Keratinocyte (primary cell): ENCODE data around the gene KRT5. TPM values are rescaled to one million over a fixed set of nuclear protein-coding genes. Genes with fewer than 3 reads are reported as not detected.

Source experiments
- DNase-seq: peaks from one replicate; pipeline ENCODE4 v3.0.0-alpha.2; 2011; ENCODE audit warnings: low read depth, missing footprints, low spot score
- FAIRE-seq: peaks from 2 replicates; lab custom pipeline; 2011; peaks lifted over from hg19 to GRCh38; lab: Jason Lieb, UNC
- H2AFZ ChIP-seq: 2 replicates; pipeline ENCODE4 v1.6.0; 2012; ENCODE audit warnings: low read length, control low read depth, inconsistent platforms; ENCODE audit not compliant: control insufficient read depth
- H3K27ac ChIP-seq: 2 replicates; pipeline ENCODE4 v1.5.1; 2011; ENCODE audit warnings: low read length; ENCODE audit not compliant: control insufficient read depth, insufficient read depth
- H3K27me3 ChIP-seq: 3 replicates; pipeline ENCODE4 v1.6.0; 2011; ENCODE audit warnings: low read length; ENCODE audit not compliant: control insufficient read depth, insufficient read depth; ENCODE audit errors: extremely low read depth
- H3K36me3 ChIP-seq, 2 experiments: 2 replicates in 1 of 2; 3 replicates in 1 of 2; pipeline ENCODE4 v1.5.1; 2011; ENCODE audit warnings: low read length in 2 of 2, mild to moderate bottlenecking in 1 of 2; ENCODE audit not compliant: control insufficient read depth in 2 of 2, insufficient read depth in 2 of 2; ENCODE audit errors: extremely low read depth in 1 of 2
- H3K4me1 ChIP-seq: 3 replicates; pipeline ENCODE4 v1.5.1; 2011; ENCODE audit warnings: low read length; ENCODE audit not compliant: control insufficient read depth, insufficient read depth; ENCODE audit errors: extremely low read depth
- H3K4me2 ChIP-seq: 3 replicates; pipeline ENCODE4 v1.6.0; 2011; ENCODE audit warnings: low read depth, low read length; ENCODE audit not compliant: control insufficient read depth, insufficient read depth; ENCODE audit errors: extremely low read depth
- H3K4me3 ChIP-seq, 3 experiments: fragments of 200-600 bp in 1 of 3; sonication (generic) in 1 of 3; 2 replicates in 2 of 3; 3 replicates in 1 of 3; pipeline ENCODE4 v1.5.1; 2011 to 2016; ENCODE audit warnings: low read length in 3 of 3, mild to moderate bottlenecking in 3 of 3, control low read depth in 2 of 3, inconsistent platforms in 1 of 3, low read depth in 1 of 3, mixed read lengths in 1 of 3, mixed run types in 1 of 3, moderate library complexity in 1 of 3; ENCODE audit not compliant: control insufficient read depth in 2 of 3, insufficient read depth in 2 of 3; ENCODE audit errors: extremely low read depth in 1 of 3
- H3K79me2 ChIP-seq: 2 replicates; pipeline ENCODE4 v1.6.0; 2012; ENCODE audit warnings: low read length; ENCODE audit not compliant: control insufficient read depth, insufficient read depth
- H3K9ac ChIP-seq: 3 replicates; pipeline ENCODE4 v1.6.0; 2011; ENCODE audit warnings: low read length; ENCODE audit not compliant: control insufficient read depth, insufficient read depth; ENCODE audit errors: extremely low read depth
- H3K9me1 ChIP-seq: 3 replicates; pipeline ENCODE4 v1.6.0; 2011; ENCODE audit warnings: low read length; ENCODE audit not compliant: control insufficient read depth, insufficient read depth; ENCODE audit errors: extremely low read depth
- H3K9me3 ChIP-seq: 2 replicates; pipeline ENCODE4 v1.5.1; 2012; ENCODE audit warnings: low read depth, low read length; ENCODE audit not compliant: control insufficient read depth
- H4K20me1 ChIP-seq: 3 replicates; pipeline ENCODE4 v1.6.0; 2011; ENCODE audit warnings: low read length; ENCODE audit not compliant: control insufficient read depth, insufficient read depth; ENCODE audit errors: extremely low read depth
- EZH2 ChIP-seq: IDR thresholded peaks from one replicate; pipeline ENCODE4 v1.6.1; 2012; ENCODE audit warnings: inconsistent platforms, mild to moderate bottlenecking, low read length, moderate library complexity
- dilution Hi-C: fragments of 300-500 bp; cut with MboI; formaldehyde crosslinking; loops from one replicate; pipeline ENCODE4 v1.7.0; 2020; ENCODE audit warnings: low sequenced_read_pairs; ENCODE audit not compliant: extremely low pct_ligation_motif_present
- polyA plus RNA-seq, 5 experiments: library from polyadenylated mRNA; depleted of rRNA in 3 of 5; stranded (reverse) in 3 of 5; stranded (forward) in 1 of 5; unstranded in 1 of 5; fragments of >200 nt; gene quantifications; 1 replicate in 1 of 5; 2 replicates in 3 of 5; 3 replicates in 1 of 5; pipeline versions ENCODE4 v1.2.1 to v1.2.3, GENCODE V29; 2011 to 2012; ENCODE audit warnings: missing spikeins in 2 of 5, low read depth in 1 of 5, low replicate concordance in 1 of 5
- TF ChIP-seq, protein P1 (sequence below), 3 experiments: IDR thresholded peaks in 1 of 3; conservative IDR thresholded peaks in 1 of 3; optimal IDR thresholded peaks in 1 of 3; 2 replicates in 2 of 3; 3 replicates in 1 of 3; pipeline versions ENCODE3 to v1.5.1; 2011; ENCODE audit warnings: low read length in 3 of 3, mild to moderate bottlenecking in 3 of 3, moderate library complexity in 2 of 3, control low read depth in 1 of 3, inconsistent platforms in 1 of 3; ENCODE audit not compliant: insufficient read depth in 2 of 3; ENCODE audit errors: extremely low read depth in 1 of 3

Gene KRT5
- polyA plus RNA-seq, 1 donor (not counting 4 experiments of a cell fraction or from before 2014, with no cell fraction given), result 15,814 TPM

DNA sequence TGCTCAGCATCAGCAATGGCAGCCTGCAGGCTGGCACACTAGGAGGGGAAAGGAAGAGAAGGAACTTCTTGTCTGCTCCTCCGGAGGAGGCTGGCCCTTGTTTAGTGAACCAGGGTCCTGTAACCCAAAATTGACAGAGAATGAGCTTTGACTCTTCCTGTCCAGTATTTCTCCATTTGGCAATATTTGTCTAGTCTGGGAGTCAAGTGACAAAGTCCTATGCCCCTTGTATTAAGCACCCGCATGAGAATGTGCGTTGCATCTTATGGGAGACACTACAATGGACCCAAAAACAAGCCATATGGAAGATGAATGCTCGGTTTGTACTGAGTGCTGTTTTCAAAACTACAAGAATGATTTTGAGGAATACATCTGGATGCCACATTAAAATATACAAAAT lies 50.3 kb downstream of the KRT5 start:
- Histone ChIP-seq H4K20me1 (no peaks in the 10 kb centered on the region), H3K27ac (no peak overlapping the region), H3K9me3 (no peaks in the 10 kb centered on the region), H3K79me2 (no peaks in the 10 kb centered on the region), H2AFZ (no peak overlapping the region), H3K27me3 (no peaks in the 10 kb centered on the region), H3K9me1 (no peaks in the 10 kb centered on the region), H3K4me3 (no peak overlapping the region), H3K36me3 (peaks cover 0 to 2% of the 10 kb centered on the region in 2 experiments), H3K4me1 (peaks cover 9% of the 10 kb centered on the region), H3K4me2 (no peak overlapping the region), H3K9ac (no peak overlapping the region)
- dilution Hi-C loops, result no loop called here
- FAIRE-seq, result no peak
- DNase-seq, result no peak
- no peak for TF ChIP-seq EZH2
- TF ChIP-seq, protein P1, sequence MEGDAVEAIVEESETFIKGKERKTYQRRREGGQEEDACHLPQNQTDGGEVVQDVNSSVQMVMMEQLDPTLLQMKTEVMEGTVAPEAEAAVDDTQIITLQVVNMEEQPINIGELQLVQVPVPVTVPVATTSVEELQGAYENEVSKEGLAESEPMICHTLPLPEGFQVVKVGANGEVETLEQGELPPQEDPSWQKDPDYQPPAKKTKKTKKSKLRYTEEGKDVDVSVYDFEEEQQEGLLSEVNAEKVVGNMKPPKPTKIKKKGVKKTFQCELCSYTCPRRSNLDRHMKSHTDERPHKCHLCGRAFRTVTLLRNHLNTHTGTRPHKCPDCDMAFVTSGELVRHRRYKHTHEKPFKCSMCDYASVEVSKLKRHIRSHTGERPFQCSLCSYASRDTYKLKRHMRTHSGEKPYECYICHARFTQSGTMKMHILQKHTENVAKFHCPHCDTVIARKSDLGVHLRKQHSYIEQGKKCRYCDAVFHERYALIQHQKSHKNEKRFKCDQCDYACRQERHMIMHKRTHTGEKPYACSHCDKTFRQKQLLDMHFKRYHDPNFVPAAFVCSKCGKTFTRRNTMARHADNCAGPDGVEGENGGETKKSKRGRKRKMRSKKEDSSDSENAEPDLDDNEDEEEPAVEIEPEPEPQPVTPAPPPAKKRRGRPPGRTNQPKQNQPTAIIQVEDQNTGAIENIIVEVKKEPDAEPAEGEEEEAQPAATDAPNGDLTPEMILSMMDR (optimal IDR thresholded peaks at IDR 0.05 in 1 of 3, IDR thresholded peaks at IDR 0.05 in 1 of 3, conservative IDR thresholded peaks at IDR 0.05 in 1 of 3; ENCODE audit: extremely low read depth in 1 of 3, insufficient read depth in 2 of 3, low read length in 3 of 3), result no peak

DNA sequence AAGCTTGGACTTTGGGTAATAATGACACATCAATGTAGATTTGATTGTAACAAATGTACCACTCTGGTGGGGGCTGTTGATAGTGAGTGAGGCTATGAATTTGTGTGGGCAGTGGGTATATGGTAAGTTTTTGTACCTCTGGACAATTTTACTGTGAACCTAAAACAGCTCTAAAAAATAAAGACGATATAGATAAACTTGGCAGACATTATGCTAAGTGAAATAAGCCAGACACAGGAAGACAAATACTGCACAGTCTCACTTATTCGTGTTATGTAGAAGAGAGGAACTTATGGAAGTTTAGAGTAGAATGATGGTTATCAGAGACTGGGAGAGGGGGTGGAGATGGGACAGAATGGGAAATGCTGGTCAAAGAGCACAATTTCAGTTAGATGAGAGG lies 55.3 kb downstream of the KRT5 start:
- Histone ChIP-seq H3K9me1 (no peaks in the 10 kb centered on the region), H2AFZ (no peak overlapping the region), H3K27me3 (no peaks in the 10 kb centered on the region), H3K36me3 (peaks cover 0 to 2% of the 10 kb centered on the region in 2 experiments), H3K4me2 (no peak overlapping the region), H3K4me3 (no peak overlapping the region), H4K20me1 (no peaks in the 10 kb centered on the region), H3K27ac (no peak overlapping the region), H3K4me1 (no peaks in the 10 kb centered on the region), H3K9ac (no peak overlapping the region), H3K79me2 (no peaks in the 10 kb centered on the region), H3K9me3 (no peaks in the 10 kb centered on the region)
- dilution Hi-C loops, result no loop called here
- no peak for TF ChIP-seq EZH2
- TF ChIP-seq, protein P1 (optimal IDR thresholded peaks at IDR 0.05 in 1 of 3, IDR thresholded peaks at IDR 0.05 in 1 of 3, conservative IDR thresholded peaks at IDR 0.05 in 1 of 3; ENCODE audit: extremely low read depth in 1 of 3, insufficient read depth in 2 of 3, low read length in 3 of 3), result no peak
- FAIRE-seq (no peak), DNase-seq (no peak)

Other genes starting within 250 kb of the KRT5 start
- 0.03 TPM in 1 of 3 replicates, not detected in the others for gene KRT86, start 245.7 kb downstream of the KRT5 start, polyA plus RNA-seq
- gene KRT81, start 228.9 kb downstream of the KRT5 start, polyA plus RNA-seq, result 0.03 to 0.15 TPM in 2 of 3 replicates, not detected in the other
- gene KRT83, start 199.0 kb downstream of the KRT5 start, polyA plus RNA-seq, result not detected in 3 replicates
- not detected in 3 replicates for gene KRT85, start 152.9 kb downstream of the KRT5 start, polyA plus RNA-seq
- 0.05 to 0.13 TPM (median 0.10 TPM) in 3 replicates for gene KRT84, start 134.7 kb downstream of the KRT5 start, polyA plus RNA-seq
- 0.03 TPM in 1 of 3 replicates, not detected in the others for gene KRT82, start 114.1 kb downstream of the KRT5 start, polyA plus RNA-seq
- 59.4 to 151 TPM (median 60.5 TPM) in 3 replicates for gene KRT75, start 86.0 kb downstream of the KRT5 start, polyA plus RNA-seq
- 1,722 to 4,902 TPM (median 2,016 TPM) in 3 replicates for gene KRT6B, start 68.2 kb downstream of the KRT5 start, polyA plus RNA-seq
- 203 to 1,358 TPM (median 357 TPM) in 3 replicates for gene KRT6C, start 46.6 kb downstream of the KRT5 start, polyA plus RNA-seq
- gene KRT6A, start 27.1 kb downstream of the KRT5 start, polyA plus RNA-seq, result 10,395 to 23,012 TPM (median 12,338 TPM) in 3 replicates
- gene KRT71, start 32.8 kb upstream of the KRT5 start, polyA plus RNA-seq, result not detected in 3 replicates
- 0.10 to 0.36 TPM (median 0.17 TPM) in 3 replicates for gene KRT74, start 53.4 kb upstream of the KRT5 start, polyA plus RNA-seq
- gene KRT72, start 81.1 kb upstream of the KRT5 start, polyA plus RNA-seq, result not detected in 3 replicates
- gene KRT73, start 98.2 kb upstream of the KRT5 start, polyA plus RNA-seq, result 0.03 TPM in 1 of 3 replicates, not detected in the others
- 0.03 to 0.69 TPM (median 0.48 TPM) in 3 replicates for gene KRT2, start 131.8 kb upstream of the KRT5 start, polyA plus RNA-seq
- 26.9 to 93.0 TPM (median 92.2 TPM) in 3 replicates for gene KRT1, start 160.0 kb upstream of the KRT5 start, polyA plus RNA-seq
- gene KRT77, start 183.1 kb upstream of the KRT5 start, polyA plus RNA-seq, result 0.54 to 4.6 TPM (median 1.3 TPM) in 3 replicates